Measurements from ENCODE around the gene NME3. TPM values are rescaled to one million over a fixed set of nuclear protein-coding genes. Genes with fewer than 3 reads are reported as not detected.

NME3 gene
- total RNA-seq, 2 donors from 2014 or later, result 68.1 to 165 TPM

- TF ChIP-seq, protein P1, sequence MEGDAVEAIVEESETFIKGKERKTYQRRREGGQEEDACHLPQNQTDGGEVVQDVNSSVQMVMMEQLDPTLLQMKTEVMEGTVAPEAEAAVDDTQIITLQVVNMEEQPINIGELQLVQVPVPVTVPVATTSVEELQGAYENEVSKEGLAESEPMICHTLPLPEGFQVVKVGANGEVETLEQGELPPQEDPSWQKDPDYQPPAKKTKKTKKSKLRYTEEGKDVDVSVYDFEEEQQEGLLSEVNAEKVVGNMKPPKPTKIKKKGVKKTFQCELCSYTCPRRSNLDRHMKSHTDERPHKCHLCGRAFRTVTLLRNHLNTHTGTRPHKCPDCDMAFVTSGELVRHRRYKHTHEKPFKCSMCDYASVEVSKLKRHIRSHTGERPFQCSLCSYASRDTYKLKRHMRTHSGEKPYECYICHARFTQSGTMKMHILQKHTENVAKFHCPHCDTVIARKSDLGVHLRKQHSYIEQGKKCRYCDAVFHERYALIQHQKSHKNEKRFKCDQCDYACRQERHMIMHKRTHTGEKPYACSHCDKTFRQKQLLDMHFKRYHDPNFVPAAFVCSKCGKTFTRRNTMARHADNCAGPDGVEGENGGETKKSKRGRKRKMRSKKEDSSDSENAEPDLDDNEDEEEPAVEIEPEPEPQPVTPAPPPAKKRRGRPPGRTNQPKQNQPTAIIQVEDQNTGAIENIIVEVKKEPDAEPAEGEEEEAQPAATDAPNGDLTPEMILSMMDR (IDR thresholded peaks at IDR 0.05), result no peak
- ATAC-seq (ENCODE audit: insufficient number of reproducible peaks, low FRiP score, low read depth) (no peak), DNase-seq (ENCODE audit: low spot score) (no peak)
- H3K27me3 ChIP-seq (replicated peaks; ENCODE audit: insufficient read depth), result no peaks in the 10 kb centered on the region
- H3K9me3 ChIP-seq, result no peaks in the 10 kb centered on the region
- H3K4me1 ChIP-seq (ENCODE audit: control insufficient read depth in 1 of 2, low read depth in 2 of 2), result peaks cover 15 to 41% of the 10 kb centered on the region in 2 donors
- H3K4me3 ChIP-seq, result peak overlapping the region; percentile 95
- H3K27ac ChIP-seq, result peak overlapping the region; percentile 84 to 92
- H3K36me3 ChIP-seq, result peaks cover 25% of the 10 kb centered on the region
These were observed 2.5 kb upstream of the NME3 start for GRCh38 chr16:1773703-1774447.

DNA sequence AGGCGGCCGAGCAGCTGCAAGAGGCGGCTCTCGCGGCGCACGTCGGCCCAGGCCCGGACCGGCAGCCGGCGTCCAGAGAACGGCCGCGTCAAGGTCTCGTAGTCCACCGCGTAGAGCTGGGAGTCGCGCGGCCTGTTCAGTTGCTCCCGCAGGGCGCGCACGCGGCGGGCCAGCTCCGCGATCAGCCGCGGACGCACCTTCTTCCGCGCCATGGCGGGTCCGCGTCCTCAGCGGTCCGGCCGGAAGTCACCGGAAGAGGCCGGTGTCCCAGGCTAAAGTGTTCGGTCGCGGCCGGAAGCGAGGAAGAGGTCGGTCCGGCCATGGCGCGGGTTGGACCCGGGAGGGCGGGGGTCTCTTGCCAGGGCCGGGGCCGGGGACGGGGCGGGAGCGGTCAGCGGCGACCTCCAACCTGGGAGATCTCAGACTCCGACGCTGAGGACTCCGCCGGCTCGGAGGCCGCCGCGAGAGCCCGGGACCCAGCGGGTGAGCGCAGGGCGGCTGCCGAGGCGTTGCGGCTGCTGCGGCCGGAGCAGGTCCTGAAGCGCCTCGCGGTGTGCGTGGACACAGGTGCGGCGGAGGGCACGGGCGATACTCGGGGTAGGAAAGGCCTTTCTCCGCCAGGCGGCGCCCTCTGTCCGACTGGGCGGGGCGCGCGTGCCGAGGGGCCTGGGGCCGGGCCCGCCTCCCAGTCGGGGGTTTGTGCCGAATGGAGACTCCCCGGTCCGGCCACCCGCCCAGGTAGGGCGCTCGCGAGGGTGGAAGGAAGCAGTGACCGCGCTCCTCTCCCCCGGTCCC, 1.8 kb upstream of the NME3 start, which contains the start of gene MRPS34:
Gene MRPS34 (minus strand): TSS at position 227 of the 795 bp plus-strand sequence. CDS start 15 bp downstream, at position 212.
- TF ChIP-seq, protein P1 (IDR thresholded peaks at IDR 0.05), result peak; percentile 67
- peaks cover 15 to 41% of the 10 kb centered on the region in 2 donors for H3K4me1 ChIP-seq (ENCODE audit: control insufficient read depth in 1 of 2, low read depth in 2 of 2)

DNA sequence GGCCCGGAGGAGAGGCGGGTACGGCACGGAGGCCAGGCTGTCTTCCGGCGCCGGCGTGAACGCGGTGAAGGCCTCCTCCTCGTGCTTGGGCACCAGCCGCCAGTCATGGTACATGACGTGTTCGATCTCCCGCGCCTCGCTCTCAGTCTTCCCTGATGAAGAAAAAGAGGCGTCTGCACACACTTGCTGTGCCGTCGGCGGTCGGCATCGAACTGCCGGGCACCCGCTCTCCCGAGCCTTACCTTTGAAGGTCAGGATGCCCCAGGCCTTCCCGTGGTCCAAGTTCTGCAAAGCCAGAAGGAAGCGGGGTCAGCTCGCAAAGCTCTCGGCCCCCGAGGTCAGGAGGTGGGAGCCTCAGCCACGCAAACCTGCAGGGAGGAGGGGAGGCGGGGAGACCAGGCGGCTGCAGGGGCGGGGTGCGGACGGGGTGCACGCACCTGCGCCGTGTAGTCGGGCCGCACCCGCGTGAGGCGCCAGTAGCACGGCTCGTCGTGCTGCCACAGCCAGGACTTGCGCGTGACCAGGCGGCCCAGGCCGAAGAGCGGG, 1.1 kb upstream of the NME3 start, which contains the start of gene EME2:
Gene EME2 (plus strand): TSS at position 449 of the 546 bp plus-strand sequence. CDS start 418 bp downstream, outside the sequence.
- DNase-seq (ENCODE audit: low spot score) (no peak), ATAC-seq (ENCODE audit: insufficient number of reproducible peaks, low FRiP score, low read depth) (no peak)
- Histone ChIP-seq H3K4me3 (peak within 1 kb of the TSS; percentile 95), H3K9me3 (no peaks in the 10 kb centered on the region), H3K27ac (peak within 1 kb of the TSS; percentile 84 to 92), H3K27me3 (replicated peaks; ENCODE audit: insufficient read depth) (no peaks in the 10 kb centered on the region), H3K4me1 (ENCODE audit: control insufficient read depth in 1 of 2, low read depth in 2 of 2) (peaks cover 15 to 41% of the 10 kb centered on the region in 2 donors), H3K36me3 (peaks cover 30% of the 10 kb centered on the region)
- TF ChIP-seq, protein P1 (IDR thresholded peaks at IDR 0.05), result no peak

More for the DNA sequence above, 1.8 kb upstream of the NME3 start, which contains the start of gene MRPS34:
- no peaks in the 10 kb centered on the region for H3K27me3 ChIP-seq (replicated peaks; ENCODE audit: insufficient read depth)
- H3K9me3 ChIP-seq, result no peaks in the 10 kb centered on the region
- ATAC-seq (ENCODE audit: insufficient number of reproducible peaks, low FRiP score, low read depth) (peak; percentile 35), DNase-seq (ENCODE audit: low spot score) (no peak)
- peak within 1 kb of the TSS; percentile 84 to 92 for H3K27ac ChIP-seq
- H3K4me3 ChIP-seq, result peak within 1 kb of the TSS; percentile 95
- H3K36me3 ChIP-seq, result peaks cover 30% of the 10 kb centered on the region

GRCh38 chr16:1771864-1772361, 570 bp upstream of the NME3 start:
- TF ChIP-seq, protein P1 (IDR thresholded peaks at IDR 0.05), result no peak
- peak overlapping the region; percentile 84 to 92 for H3K27ac ChIP-seq
- peaks cover 28% of the 10 kb centered on the region for H3K36me3 ChIP-seq
- H3K27me3 ChIP-seq (replicated peaks; ENCODE audit: insufficient read depth), result no peaks in the 10 kb centered on the region
- no peaks in the 10 kb centered on the region for H3K9me3 ChIP-seq
- DNase-seq (ENCODE audit: low spot score) (no peak), ATAC-seq (ENCODE audit: insufficient number of reproducible peaks, low FRiP score, low read depth) (no peak)
- peaks cover 15 to 41% of the 10 kb centered on the region in 2 donors for H3K4me1 ChIP-seq (ENCODE audit: control insufficient read depth in 1 of 2, low read depth in 2 of 2)
- peak overlapping the region; percentile 95 for H3K4me3 ChIP-seq
